ENCODE data around the gene IRF6.

IRF6 gene

DNA sequence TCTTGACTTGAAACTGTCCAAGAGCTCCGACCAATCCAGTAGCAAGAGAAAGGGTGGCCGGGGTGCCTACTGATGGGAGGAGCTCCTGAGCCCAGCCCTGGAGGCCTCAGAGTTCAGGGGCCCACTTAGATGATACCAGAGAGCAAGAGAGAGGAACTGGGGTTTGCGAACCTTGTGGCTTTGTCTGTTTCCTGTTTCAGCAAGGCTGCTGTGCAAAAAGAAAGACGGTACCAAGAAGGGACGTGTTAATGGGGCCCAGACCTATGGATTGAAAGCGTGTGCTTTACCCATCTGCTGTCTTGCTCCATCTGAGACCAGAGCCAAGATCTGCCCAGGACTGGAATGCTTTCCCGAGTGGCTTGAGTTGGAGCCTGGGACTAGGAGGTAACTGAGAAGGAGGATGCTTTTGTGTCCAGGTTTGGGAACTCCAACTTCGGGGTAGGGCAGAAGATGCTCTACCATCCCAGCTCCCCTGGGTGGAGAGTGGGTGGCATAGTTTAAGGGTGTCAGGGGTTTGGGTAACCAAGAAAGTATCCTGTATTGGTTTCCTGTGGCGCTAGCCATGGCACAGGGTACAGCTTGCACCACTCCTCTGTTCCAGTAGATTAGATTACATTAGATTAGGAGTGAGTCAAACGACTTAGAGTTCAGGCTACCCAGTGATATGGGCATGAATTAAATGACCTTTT is 49.9 kb downstream of the IRF6 start, which contains the start of gene TRAF3IP3:
Gene TRAF3IP3, plus strand, starts transcription at position 128 of the 689 bp plus-strand sequence. CDS start 3,987 bp downstream, outside the sequence.
- no peak for DNase-seq

DNA sequence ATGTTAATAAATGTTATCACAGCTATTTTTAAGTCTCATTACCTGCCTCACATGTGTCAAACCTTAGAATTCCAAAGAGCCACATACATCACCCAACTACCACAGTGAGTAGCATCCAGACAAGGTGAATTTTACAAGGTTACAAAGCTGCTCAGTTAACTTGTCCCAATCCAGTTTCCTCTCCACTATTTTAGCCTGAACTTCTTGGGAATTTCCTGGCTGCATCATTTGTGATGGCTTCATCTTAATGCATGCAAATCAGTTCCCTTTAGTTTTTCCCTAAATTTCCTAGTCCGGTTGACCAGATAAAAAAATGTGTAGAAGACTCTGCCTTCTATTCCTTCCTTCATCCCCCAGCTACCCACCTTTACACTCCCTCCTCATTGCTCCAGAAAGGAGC is 50.7 kb downstream of the IRF6 start:
- no peak for DNase-seq

DNA sequence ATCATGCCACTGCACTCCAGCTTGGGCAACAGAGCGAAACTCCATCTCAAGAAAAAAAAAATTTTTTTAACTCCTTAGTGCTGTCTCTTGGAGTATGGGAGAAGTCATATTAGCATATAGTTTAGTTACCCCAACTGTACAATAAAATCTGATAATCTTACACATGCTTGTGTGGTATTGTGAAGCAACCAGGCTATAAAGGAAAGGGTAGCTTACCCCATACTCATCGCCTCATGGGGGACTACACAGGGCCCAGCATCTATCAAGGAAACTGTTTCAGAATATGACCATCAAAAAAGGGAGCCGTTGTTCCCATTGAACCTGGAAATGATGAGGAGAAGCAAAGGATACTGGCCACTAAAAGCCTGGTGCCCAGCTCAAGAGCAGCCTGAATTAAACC is 53.1 kb downstream of the IRF6 start:
- DNase-seq: no peak

DNA sequence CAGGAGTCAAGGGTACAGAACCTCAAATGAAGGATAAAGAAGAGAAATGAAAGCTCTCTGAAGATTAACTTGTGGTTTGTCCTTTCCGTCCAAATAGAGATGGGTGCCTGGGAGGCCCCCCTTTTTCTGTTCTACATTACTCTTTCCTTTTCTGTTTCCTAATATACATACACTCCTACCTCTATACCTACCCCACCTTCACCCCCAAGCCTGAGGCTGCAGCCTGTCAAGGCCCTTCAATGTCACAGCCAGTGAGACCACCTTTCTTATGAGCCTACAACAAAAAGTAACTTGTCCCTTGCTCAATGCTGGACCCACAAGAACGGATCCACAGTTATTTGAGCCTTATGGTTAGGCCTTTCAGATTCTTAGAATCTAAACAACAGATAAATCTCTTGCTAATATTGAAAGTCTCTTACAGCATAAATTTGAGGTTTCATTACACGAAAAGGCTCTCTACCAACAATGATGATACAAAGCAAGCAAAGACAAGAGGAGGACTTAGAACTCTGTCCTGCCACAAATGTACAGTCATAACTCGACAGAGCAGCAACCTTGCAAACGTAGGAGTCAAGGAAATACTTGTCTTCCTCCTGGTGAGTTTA is 54.2 kb downstream of the IRF6 start:
- no peak for DNase-seq

DNA sequence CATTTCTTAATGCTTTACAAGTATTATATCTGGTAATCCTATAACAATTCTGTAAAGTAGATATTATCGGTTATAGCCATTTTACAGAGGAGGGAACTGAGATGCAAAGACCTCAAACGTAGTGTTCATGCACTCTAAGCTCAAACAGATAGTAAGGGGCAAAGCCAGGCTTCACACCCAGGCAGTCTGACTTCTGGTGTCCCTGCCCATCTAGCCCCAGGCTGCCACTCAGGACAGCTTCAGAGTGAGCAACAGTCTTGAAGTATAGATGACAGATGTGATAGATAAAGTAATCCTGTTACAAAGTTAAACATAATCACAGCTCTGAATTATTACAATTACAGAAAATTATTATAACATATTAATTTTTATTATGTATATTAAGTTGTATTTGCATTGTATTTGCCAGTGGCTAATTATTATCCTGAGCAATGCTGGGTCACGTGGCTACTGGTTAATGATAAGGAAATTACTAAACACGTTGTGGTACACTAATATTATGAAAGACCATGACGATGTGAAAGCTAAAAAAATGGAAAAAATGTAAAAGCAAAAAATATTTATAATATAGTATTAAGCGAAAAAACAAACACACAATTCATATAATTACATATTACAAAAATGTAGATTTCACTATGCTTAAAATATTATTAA is 56.1 kb downstream of the IRF6 start:
- peak in 1 of 3 experiments; percentile 18 for DNase-seq

DNA sequence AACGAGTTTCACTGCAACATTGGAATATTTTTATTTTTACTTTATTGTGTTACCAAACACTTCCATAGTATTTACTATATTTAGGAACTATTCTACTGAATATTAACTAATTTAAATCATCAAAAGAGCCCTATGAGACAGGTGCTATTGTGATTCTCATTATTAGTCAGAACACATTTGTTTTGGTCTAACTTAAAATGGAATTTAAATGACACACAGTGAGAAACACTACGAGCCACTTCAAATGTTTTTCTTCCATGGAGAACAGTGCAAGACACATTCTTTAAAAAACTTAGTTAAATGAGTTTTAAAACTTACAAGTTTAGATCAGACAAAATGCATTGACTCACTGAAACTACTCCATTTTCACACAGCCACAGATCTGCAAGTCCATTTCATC is 56.7 kb downstream of the IRF6 start:
- no peak for DNase-seq

DNA sequence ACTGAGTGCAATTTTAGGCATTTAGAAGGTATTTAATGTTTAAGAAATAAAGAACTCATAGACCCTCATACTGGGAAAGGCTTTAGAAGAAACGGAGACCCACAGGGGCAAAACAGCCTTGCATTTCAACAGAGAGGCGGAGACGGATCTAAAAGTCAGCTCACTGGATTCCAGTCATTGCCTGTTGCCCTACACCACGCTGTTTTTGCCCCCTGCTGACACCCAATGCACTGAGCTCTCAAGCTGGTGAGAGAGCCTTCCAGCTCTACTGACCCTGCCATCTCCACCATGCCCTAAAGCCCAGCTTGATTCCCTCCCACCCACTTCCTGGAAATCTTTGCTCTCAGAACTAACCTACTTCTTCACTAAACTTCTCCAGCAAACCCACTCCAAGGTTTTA is 57.3 kb downstream of the IRF6 start:
- DNase-seq: no peak

DNA sequence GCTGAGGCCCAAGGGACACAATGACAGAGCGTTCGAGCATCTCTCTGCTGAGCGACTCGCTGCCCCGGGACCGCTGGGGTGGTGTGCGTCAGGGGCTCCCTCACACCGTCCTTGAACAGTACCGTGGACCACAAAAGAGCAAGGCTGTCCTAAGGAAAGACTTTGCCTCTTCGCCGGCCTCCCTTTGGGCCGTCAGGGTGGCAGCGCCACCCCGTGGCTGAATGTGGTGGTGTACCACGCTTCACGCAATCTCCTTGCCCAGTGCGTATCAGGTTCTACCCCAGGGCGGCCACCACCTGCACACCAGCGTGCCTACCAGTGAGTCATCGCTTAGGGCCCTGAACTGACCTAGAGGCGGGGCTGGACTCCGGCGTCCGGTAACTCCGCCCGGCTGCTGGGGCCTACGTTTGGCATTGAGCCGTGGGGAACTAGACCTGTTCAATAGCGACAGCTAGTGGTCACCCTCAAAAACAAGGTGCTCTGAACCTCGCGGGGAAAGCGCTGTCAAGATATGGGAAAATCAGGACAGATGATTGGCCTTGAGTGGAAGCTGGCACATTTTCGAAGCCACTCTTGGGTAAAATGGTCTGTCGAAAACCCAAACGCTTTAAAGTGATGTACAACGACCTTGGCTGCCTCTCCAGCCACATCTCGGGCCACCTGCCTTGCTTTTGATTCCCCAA is 58.2 kb downstream of the IRF6 start:
- no peak for DNase-seq

DNA sequence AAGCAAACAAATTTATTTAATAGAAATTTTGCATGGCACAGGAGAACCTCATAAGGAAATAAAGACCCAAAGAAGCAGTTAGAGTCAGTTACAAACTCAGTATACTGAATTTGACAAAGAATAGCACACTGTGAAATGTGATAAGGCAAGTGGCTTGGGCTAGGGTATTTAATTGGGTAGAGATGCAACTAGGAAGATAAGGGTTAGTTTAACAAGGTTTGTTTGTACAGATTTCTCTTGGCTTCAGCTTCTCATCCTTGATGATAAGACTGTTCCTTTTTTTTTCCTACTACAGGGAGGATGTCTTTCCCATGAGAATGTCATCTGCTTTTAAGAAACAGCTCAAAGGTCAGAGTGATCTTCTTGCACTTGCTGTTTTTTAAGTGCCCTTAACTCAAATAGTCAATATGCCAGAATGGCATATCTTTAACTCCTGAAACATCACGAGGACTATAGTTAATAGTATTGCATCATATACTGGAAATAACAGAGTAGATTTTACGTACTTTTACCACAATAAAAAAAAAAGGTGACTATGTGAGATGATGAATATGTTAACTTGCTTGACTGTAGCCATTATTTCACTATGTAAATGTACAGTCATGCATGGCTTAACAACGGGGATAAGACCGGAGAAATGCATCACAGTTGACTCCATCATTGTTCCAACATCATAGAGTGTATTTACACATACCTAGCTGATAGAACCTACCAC is 59.3 kb downstream of the IRF6 start:
- peak in 1 of 3 experiments; percentile 8 for DNase-seq

DNA sequence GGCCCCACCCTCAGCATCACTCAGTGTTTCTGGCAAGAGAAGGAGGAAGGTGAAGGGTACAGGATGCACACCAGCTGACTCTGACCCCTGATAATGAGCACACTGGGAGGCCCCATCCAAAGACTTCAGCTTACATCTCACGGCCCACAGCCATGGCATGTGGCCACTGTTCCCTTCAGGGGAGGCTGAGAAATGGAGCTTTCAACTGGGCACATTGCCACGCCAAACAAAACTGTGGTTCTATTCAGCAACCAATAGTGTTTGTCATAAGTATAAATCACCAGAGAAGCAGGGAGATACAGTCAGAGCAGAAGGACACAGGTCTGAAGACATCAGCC is 62.8 kb downstream of the IRF6 start:
- no peak for DNase-seq

DNA sequence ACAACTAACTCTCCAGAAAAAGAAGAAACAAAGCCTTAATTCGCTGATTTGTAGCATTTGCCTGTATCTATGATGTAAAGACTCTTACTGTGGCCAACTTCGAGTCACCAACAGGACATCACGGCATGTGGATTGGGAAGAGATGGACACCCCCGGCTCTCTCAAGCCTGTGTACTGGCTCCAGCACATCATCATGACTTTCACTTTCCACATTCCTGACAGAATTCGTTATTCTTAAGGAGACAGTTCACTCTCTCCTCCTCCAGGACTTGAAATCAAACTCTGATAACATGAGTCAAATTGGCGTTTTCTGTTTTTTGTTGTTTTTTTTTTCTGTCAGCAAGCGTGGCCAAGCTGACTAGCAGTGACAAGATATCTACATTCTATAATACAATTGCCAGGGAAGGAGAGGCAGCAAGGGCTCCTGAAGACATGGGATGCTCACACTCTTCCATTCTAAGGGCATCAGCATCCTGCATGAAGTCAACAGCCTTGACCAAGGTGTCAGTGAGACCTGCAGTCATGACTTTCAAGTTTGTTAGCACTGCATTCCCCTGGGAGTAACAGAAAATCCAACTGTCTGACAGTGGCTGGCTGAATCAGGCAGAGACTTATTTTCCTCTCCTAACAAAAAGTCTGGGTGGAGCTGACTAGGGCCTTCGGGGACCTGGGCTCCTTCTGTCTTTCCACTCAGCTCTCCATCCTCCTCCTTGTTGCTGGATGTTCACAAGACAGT is 63.4 kb downstream of the IRF6 start:
- DNase-seq: no peak

DNA sequence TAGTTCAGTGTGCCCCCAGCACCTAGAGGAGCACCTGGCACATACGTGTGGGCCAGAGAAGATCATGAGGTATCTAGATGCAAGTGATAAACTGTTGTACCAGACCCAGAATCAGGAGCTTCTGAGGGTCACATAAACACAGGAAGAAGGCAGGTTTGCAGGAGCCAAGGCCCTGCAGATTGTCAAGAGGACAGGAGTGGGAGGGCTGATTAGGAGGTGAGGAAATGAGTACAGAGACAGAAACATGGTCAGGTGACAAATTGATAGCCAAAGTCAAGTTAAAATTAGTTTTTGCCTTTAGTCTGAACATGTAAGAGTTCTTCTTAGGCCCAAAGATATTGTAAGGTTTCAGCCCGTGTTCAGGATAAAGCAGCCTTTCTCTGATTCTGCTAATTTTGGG is 64.1 kb downstream of the IRF6 start:
- DNase-seq: no peak

DNA sequence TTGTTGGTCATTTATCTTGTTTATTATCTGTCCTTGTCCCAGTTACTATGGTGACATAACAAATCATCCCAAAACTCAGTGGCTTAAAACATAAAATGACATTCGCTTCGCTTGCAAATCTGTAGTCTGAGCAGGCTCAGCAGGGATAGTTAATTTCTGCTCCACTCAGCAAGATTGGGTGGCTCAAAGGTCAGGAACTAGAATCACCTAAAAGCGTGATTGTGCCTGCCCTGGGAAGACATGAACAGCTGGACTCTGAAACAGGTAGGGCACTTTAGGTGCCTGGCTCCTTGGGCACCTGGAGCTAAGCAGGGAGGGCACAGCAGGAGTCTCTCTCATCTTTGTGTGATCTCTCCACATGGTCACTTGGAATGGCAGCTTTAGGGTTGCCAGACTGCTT is 64.7 kb downstream of the IRF6 start:
- no peak for DNase-seq

DNA sequence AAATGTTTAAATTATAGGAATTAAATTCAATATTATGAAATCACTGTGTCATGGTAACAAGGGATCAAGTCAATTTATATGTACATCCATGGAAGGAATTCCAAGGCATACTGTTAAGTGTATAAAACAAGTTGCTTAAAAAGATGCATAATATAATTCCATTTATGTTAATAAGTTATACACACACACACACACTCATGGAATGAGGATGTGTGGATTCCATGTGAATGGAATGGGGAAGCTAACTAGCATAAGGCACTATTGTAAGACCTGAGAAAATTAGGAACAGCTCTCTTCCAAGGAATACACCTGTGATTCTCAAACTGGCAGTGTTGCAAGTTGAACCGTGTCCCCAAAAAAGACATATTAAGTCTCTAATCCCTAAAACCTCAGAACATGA is 67.7 kb downstream of the IRF6 start:
- DNase-seq: no peak

DNA sequence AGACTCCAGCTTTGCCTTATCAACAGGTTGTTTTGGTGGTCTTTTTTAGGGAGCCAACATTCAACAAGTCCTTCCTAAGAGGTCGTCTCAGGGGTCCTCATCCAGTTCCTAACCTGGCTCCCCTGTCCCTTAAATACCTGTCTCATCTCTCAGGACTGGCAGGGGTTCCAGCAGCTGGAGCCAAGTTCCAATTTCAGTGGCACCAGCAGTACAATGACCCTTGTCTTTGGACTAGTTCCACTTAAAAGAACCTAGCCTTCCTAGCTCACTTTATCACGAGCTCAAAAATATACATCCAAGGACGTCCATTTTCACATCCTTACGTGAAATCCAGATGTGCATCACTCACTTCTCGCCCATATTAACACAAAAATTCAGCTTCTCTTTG is 68.8 kb downstream of the IRF6 start:
- DNase-seq: no peak

DNA sequence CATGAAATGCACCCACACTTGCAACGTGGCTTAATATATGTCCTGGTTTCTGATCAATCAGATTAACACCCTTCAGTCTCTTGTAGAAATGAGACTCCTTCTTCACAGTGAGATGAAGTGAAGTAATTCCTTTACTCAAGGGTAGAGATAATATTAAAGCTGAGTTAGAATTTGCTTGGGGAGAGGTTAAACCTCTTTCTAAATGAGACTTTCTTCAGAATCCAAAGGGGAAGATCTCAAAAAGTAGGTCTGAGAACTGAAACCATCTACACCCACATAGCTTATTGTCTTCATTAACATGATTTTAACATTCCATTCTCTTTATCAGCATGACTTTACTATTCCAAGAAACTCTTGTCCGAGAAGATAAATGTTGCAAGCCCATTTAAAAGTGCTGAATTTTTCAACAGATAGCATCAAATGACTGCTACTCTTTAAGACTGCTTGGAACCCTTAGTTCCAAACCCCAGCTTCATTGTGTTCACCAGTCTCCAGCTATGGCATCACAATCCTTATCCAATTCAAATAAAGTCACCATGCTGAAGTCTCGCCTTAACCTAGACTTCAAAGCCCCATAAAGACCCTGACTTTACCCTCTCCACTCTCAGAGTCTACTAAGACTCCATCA is 69.3 kb downstream of the IRF6 start:
- no peak for DNase-seq
